Left renal cortex interstitium (tissue), 4 donors: ENCODE results near the gene TERC. TPM values are rescaled to one million over a fixed set of nuclear protein-coding genes. Genes with fewer than 3 reads are reported as not detected.
"Not testable (repeated sequence)": the region's sequence is repeated elsewhere in the genome, so short reads cannot be mapped to it uniquely, and the experiment has no call there.

Experiments
- DNase-seq, 4 donors: peaks; one replicate each; pipeline ENCODE4 v3.0.0-alpha.2; 2013; ENCODE audit warnings: low read depth in 4 of 4, low spot score in 2 of 4, missing footprints in 1 of 4
- polyA plus RNA-seq, 4 donors: library from polyadenylated mRNA; unstranded; fragments of 120-200 nt; gene quantifications; one replicate each; pipeline ENCODE4 v1.2.1, GENCODE V29; 2013; ENCODE audit not compliant: insufficient read length in 4 of 4

Gene TERC
- polyA plus RNA-seq, 4 donors, result 0.44 to 0.56 TPM; not detected in 2

GRCh38 chr3:169772305-169772896 lies 7.5 kb upstream of the TERC start:
- peak; percentile 77 to 95 (median 82) for DNase-seq

DNA sequence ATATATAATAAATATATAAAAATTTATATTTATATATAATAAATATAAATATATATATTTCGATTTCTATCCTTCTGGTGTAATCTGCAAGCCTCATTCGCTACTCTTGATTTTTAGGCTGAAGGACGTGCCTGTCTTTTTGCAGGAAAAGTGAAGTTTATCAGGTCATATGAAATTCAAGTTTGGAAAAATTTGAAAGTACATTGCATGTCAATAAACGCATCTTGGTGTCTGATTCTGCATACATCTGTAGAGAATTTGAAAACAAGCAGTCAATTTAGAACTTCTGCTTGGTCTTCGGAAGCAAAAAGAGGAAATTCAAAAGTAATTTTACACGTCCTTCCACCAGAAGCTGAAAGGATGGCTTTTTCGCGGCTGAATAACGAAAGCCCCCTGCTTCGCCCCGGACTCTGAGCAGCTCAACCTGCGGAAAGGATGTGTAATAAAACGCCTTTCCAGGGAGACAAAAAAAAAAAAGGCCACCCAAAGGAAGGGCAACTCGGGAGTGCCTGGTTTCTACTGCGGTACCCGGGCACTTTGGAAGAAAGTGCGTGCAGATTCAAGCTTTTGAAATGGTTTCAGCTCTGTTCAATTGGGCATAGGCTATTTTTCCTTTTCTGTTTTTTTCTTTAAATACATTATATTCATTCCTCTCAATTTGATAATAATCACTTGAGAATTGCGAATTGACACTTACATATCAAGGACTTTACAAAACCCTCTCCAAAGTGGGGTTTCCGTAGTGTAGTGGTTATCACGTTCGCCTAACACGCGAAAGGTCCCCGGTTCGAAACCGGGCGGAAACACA lies 6.8 kb upstream of the TERC start:
- peak; percentile 86 to 98 (median 88) for DNase-seq

GRCh38 chr3:169769287-169770181 lies 4.7 kb upstream of the TERC start, which contains the start of gene ACTRT3:
Gene ACTRT3, minus strand, starts transcription at chr3:169769561. Its CDS starts 41 bp downstream, at chr3:169769520.
- peak; percentile 57 to 75 (median 66) for DNase-seq

DNA sequence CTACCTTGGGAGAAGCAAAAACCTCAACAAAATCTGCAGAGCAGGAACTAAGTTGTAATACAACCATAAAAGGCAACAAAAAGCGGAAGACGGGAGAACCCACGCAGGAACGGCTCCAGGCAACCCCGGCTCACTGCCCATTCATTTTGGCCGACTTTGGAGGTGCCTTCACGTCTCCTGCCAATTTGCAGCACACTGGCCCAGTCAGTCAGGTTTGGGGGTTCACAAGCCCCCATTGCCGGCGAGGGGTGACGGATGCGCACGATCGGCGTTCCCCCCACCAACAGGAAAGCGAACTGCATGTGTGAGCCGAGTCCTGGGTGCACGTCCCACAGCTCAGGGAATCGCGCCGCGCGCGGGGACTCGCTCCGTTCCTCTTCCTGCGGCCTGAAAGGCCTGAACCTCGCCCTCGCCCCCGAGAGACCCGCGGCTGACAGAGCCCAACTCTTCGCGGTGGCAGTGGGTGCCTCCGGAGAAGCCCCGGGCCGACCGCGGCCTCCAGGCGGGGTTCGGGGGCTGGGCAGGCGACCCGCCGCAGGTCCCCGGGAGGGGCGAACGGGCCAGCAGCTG lies 463 bp downstream of the TERC start:
- DNase-seq, result peak in 2 of 4 donors; percentile 36

- DNase-seq, result no peak
Observed at GRCh38 chr3:169760479-169760878, 4.4 kb downstream of the TERC start.

DNA sequence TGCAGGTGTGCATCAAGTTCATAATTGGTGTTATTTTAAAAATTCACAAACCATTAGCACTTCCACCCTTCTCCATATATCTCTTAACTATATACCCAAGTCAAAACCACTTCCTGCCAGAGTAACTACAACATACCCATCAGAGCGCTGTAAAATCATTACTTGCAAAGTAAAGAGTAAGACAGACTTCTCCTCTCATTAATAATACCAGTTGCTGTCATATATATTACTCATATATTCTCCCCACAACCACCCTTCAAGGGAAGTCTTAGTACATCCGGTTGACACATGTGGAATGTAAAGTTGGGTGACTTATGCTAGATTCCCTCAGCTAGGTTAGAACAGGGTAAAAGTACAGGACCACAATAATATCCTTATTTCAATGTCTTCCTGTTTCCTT lies 5.6 kb downstream of the TERC start:
- no peak for DNase-seq

- DNase-seq, result no peak
Observed at GRCh38 chr3:169758359-169758994, 6.4 kb downstream of the TERC start.

DNA sequence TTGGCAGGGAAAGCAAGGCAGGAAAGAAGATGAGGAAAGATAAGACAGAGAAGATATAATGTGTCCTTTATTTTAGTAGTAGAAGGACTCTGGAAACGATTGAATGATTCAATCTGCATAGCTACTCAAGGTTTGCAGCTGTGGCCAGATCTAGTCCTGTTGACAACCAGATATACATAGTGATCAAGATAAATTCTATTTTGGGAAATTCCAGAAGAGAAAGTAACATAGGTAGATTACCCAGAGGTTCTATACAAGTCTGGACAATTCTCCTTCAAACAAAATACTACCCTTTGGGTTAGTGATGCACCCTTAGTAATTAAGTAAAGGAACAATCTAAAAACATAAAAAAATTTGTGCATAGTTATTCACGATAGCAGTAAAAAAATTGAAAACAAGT lies 9.4 kb downstream of the TERC start:
- no peak for DNase-seq

GRCh38 chr3:169754711-169755110 lies 10.1 kb downstream of the TERC start:
- no peak for DNase-seq

GRCh38 chr3:169751875-169752274 lies 13.0 kb downstream of the TERC start:
- no peak for DNase-seq

DNA sequence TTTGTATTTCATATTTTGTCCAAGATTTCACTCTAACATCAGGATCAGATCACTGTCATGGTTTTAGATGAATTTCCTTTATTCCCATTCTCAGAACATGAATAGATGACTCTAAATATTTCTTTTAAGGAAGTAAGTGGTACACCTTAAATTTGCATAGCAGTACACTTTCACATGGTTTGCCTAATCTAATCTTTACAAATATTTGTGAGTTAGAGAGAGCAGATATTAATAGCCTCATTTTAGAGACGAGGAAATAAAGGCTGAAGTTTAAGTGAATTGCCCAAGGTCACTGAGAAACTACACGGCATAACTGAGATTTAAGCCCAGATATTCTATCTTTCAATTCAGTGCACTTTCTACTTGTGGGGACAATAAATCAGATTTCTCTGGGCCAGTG lies 14.2 kb downstream of the TERC start:
- no peak for DNase-seq

- no peak for DNase-seq
Observed at GRCh38 chr3:169748670-169749069, 16.2 kb downstream of the TERC start.

- DNase-seq, result no peak
Observed at GRCh38 chr3:169746924-169747323, 17.9 kb downstream of the TERC start.

DNA sequence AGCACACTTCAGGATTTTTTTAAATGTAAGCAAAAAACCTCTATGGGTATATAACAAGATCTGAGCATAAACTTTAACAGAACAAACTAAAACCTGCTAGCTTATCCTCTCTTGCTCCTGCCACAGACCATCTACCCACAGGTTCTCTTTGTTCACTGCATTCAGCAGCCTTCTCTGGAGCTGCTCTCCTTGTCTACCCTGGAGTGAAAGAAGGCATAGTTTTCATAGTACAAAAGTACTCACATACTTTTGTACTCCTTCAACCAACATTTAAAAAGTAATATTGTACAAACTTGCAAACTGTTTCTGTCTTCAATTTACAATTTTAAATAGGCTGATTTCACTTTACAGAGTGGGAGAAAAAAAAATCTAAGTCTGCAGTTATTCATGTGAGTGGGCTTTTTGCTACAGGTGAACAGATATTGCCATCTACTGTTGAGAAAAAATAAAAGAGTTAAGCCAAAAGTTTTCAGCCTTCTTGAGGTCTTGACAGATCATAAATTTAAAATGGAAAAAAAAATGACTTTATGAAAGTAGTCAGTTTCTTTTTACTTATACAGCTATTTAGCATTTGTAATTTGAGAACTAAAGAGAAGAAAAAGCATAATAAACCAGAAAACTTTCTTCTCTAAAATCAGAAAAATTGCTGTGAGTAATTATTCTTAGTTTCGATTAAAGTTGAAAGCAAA lies 20.4 kb downstream of the TERC start:
- DNase-seq, result no peak

GRCh38 chr3:169739067-169739466 lies 25.8 kb downstream of the TERC start:
- no peak for DNase-seq

GRCh38 chr3:169731857-169732256 lies 33.0 kb downstream of the TERC start:
- not testable (repeated sequence) for DNase-seq

- DNase-seq, result no peak
Observed at GRCh38 chr3:169722724-169723123, 42.1 kb downstream of the TERC start.

DNA sequence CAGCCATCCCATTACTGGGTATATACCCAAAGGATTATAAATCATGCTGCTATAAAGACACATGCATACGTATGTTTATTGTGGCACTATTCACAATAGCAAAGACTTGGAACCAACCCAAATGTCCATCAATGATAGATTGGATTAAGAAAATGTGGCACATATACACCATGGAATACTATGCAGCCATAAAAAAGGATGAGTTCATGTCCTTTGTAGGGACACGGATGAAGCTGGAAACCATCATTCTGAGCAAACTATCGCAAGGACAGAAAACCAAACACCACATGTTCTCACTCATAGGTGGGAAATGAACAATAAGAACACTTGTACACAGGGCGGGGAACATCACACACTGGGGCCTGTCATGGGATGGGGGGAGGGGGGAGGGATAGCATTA lies 46.4 kb downstream of the TERC start:
- not testable (repeated sequence) for DNase-seq
